ENCODE results near the gene AQP2.

The AQP2 gene

GRCh38 chr12:50004696-50005095 lies 54.2 kb downstream of the AQP2 start:
- no peak for DNase-seq

- DNase-seq, result no peak
Measured at GRCh38 chr12:50005175-50005574, 54.6 kb downstream of the AQP2 start.

- no peak for DNase-seq
Measured at GRCh38 chr12:50006280-50006679, 55.7 kb downstream of the AQP2 start.

- no peak for DNase-seq
Measured at GRCh38 chr12:50006754-50007442, 56.4 kb downstream of the AQP2 start.
